HG02610 (cell line): ENCODE results near the gene CTTN.
"Not testable (repeated sequence)": the region's sequence is repeated elsewhere in the genome, so short reads cannot be mapped to it uniquely, and the experiment has no call there.

Source experiments
- ATAC-seq: cut with Tn5 transposase; IDR thresholded peaks from one replicate; pipeline ENCODE4 v1.9.1; 2021; ENCODE audit warnings: mild to moderate bottlenecking, moderate library complexity; ENCODE audit not compliant: unreplicated experiment

CTTN gene

GRCh38 chr11:70407814-70408213, 9.5 kb downstream of the CTTN start:
- ATAC-seq, result no peak

GRCh38 chr11:70408326-70408725, 10.0 kb downstream of the CTTN start:
- ATAC-seq, result not testable (repeated sequence)

GRCh38 chr11:70409437-70409836, 11.1 kb downstream of the CTTN start:
- no peak for ATAC-seq

- no peak for ATAC-seq
Observed at GRCh38 chr11:70409871-70410270, 11.5 kb downstream of the CTTN start.

- ATAC-seq, result no peak
Observed at GRCh38 chr11:70410276-70411205, 12.2 kb downstream of the CTTN start.

DNA sequence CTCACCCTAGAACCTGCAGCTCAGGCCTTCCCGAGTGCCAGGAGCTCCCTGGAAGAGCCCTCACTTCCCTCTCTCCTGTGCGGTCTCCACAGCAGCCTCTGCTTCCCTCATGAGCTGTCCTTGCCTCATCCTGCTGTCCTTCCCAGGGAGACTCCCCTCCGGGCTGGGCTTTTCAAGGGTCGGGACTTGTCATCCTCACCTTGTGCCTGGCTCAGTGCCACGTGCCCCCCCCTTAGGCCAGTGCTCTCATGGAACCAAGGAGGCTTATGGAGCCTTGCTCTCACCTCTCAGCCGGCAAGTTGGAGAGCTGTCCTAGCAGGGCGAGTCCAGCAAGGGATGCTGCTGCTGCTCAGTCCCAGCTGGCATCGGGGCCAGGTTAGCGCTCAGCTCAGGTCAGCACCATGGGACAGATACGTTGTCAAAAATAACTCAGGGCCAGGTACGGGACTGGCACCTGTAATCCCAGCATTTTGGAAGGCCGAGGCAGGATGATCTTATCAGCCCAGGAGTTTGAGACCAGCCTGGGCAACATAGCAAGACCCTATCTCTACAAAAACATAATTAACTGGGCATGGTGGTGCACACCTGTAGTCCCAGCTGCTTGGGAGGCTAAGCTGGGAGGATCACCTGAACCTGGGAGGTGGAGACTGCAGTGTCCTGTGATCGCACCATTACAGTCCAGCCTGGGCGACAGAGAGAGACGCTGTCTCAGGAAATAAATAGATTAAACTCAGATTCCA, 13.6 kb downstream of the CTTN start:
- no peak for ATAC-seq

GRCh38 chr11:70413151-70413550, 14.8 kb downstream of the CTTN start:
- no peak for ATAC-seq

DNA sequence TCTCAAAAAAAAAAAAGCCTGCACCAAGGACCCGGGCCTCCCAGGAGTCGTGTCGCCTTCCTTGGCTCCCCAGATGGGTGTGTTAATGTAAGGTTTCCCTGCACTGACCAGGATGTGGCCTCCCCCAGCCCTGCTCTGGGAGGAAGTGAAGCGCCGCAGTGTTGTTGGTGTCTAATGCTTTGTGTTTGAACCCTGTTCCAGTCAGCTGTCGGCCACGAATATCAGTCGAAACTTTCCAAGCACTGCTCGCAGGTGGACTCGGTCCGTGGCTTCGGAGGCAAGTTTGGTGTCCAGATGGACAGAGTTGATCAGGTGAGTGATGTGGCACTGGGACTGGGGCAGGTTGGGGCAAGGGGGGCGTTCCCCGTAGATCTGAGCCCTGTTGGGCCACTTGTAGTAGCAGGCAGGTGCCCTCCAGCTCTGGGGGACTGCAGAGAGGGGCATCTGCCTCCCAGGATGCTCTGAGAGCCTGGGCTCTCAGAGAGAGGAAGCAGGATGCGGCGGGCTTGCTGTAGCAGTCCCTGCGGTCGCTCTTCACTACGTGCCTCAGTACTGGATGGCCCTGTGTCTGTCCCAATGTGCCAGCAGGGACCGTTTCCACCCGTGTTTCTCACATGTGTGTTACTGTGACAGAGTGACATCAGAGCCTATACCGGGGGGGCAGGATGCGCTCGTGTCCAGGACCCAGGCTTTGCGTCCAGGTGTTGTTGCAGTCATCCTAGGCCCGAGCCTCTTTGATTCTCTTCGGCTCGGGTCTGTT, 16.2 kb downstream of the CTTN start:
- ATAC-seq, result no peak

- no peak for ATAC-seq
Observed at GRCh38 chr11:70415191-70415590, 16.9 kb downstream of the CTTN start.

DNA sequence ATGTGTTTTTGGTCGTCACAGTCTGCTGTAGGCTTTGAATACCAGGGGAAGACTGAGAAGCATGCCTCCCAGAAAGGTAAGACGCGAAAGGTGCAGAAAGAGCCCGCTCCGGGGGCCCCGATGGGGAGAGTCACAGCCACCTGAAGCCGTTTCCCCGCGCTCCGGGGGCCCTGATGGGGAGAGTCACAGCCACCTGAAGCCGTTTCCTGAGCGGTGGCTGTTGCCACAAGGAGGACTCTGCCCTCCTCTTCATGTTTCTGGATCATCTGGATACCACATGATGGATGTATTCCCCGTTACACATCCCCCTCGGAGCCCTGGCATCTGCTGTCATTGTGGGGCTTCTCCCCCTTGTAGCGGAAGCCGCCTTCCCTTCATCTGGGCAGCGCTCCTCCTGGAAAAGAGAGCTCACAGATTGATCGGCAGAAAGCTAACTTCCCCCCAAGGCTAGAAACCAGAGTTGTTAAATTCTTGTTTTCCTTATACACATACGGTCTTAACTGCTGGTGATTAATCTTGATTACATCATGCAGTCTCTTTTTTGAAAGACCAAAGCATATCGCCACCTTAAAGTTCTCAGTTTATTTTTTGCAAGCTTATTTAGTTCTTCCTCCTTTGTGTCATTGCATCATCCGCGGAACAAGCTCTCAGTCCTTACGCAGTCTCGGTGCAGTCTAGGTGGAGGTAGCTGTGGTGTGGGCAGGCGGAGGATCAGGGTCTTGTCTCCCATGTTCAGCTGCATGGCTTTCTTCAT, 17.5 kb downstream of the CTTN start:
- no peak for ATAC-seq

GRCh38 chr11:70416881-70417280, 18.6 kb downstream of the CTTN start:
- no peak for ATAC-seq

DNA sequence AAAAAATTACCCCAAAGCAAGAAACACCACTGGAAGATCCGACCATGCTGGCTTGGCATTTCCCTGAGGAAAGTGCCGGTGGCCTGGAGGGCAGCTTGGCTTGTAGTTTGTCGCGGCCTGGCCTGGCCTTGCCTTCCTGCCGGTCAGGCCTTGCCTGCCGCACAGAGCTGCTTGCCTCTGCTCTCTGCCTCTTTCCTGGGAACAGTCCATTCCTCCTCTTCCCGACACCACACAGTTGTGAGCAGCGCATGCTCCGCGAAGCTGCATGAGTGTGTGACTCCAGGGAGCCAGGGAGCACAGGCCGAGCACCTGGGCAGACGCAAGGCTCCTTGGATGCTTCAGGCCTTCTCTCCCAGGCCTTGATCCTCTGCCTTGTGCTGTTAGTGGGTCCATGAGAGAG, 19.8 kb downstream of the CTTN start:
- ATAC-seq, result no peak

DNA sequence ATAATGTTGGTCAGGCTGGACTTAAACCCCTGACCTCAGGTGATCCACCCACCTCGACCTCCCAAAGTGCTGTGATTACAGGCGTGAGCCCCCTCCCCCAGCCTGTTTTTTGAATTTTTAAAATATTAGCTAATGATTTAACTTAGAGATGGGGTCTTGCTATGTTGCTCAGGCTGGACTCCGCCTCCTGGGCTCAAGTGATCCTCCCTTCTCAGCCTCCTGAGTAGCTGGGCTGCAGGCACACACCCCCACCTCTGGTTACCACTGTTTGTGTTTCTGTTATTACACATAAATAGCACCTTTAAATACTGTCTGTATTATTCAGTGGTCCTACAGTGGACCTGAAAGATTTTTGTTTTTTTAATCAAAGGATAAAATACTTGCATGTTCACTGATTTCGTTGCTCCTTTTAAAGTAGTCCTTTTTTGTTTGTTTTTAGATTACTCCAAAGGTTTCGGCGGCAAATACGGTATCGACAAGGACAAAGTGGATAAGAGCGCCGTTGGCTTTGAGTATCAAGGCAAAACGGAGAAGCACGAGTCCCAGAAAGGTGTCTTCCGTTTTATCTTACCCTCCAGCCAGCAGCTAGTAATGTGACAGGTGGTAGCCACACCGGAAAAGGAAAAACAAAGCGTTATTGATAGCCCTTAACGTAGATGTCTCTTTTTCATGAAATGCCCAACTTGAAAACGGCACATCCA, 21.1 kb downstream of the CTTN start:
- no peak for ATAC-seq

DNA sequence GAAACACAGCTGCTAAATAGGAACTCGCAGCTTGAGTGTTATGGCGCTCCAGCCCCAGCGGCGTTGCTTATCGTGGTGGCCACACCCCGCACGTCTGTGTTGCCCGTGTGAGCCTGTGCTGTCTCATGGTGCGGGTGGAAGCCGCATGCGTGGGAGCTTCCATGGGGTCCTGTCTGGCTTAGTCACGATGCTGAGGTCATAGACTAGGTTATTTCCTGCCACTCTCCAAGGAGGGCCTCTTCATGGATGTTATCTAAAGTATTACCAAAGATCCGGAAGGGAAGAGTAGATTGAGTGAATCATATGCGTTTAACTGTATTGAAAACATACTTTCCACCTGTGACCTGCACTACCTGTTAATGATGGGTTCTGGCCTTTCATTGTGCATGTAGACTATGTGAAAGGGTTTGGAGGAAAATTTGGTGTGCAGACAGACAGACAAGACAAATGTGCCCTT, 21.7 kb downstream of the CTTN start:
- ATAC-seq, result no peak

GRCh38 chr11:70420496-70420895, 22.2 kb downstream of the CTTN start:
- no peak for ATAC-seq

GRCh38 chr11:70421123-70421522, 22.8 kb downstream of the CTTN start:
- ATAC-seq, result no peak

DNA sequence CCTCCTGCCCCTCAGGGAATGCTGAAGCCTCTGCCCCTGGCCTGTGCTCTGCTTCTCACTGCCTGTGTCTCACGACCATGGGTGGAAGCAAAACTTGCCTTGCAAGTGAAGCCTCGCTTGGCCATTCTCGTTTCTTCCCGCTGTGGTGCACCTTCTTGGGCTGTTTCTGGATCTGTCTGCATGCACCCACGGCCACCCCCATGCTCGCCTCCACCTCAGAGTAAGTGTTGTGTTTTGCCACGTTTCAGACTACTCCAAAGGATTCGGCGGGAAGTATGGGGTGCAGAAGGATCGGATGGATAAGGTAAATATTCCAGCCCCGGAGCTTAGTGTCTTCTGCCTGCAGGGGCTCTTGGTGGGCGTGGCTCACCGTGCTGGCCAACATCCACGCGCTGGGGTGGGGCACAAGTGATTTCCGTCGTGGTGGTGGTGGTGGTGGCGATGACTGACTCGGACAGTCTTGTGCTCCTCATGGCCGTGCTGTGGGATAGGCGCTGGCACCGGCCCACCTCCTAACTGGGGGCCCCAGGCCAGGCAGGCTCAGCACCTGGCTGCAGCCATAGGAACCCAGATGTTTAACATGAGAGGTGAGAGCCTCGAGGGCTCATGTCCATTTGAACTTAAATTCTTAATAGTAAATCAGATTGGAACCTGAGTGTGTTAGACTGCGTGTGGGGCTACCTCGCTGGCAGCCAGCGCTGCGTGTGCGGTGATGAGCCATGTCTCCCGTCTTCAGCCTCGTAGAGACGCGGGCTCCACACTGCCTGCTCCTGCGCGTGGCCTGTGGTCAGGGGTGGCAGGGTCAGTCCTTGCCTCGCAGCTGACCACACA, 24.6 kb downstream of the CTTN start:
- ATAC-seq, result no peak

DNA sequence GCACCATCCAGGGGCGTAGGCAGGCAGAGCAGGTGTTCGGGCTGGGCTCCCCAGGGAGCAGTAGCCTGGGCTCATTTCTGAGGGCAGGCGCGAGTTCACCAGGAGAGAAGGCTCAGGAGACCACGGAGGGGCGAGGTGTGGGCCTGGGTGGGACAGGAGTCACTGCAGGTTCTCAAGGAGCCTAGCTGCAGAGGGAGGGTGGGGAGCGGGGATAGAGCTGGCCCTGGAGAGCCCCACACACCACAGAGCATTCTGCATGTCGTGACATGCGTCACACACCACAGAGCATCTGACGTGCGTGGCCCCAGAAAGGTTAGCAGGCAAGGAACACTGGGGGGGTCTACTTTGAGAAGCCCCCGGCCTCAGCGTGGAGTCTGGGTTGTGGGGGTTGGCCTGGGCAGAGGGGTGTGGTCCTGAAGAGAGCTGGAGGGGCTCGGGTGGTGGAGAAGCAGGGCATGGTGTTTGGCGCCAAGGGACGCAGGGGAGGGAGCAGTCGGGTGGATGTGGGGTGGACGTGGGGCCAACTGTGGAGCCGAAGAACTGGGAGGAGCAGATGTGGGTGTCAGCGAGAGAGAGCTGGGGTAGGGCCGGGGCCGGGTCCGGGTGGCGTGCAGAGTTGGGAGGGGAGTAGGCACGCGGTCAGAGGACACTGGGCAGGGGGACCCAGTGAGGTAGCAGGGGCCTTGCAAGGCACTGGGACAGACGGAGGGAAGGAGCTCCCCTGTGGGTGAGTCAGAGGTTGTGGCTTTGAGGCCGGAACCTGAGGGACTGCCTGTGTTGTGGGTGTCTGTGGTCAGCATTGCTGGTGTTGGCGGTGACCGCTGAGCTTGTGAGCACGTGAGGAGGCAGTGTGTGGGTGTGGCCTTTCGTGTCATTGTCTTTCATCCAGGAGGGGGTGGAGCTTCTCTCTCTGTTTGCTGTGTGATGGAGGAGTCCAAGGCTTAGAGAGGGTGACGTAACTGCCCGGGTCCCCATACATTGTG, 25.5 kb downstream of the CTTN start:
- no peak for ATAC-seq
